Stromal cell of bone marrow (primary cell): ENCODE measurements around the gene FBXO27.
A peak's percentile ranks its signal among the peaks of the same experiment; 100 is the strongest.
"Not testable (repeated sequence)": the region's sequence is repeated elsewhere in the genome, so short reads cannot be mapped to it uniquely, and the experiment has no call there.

Source experiments
- DNase-seq: peaks from one replicate; pipeline ENCODE4 v3.0.0-alpha.2; 2012; ENCODE audit warnings: low read depth

FBXO27 gene

GRCh38 chr19:39032063-39032918, at the start of gene FBXO27:
TSS of gene FBXO27 (minus strand) at chr19:39032549. CDS start at chr19:39032227, 322 bp downstream.
- no peak for DNase-seq

GRCh38 chr19:39080431-39080830, 48.1 kb upstream of the FBXO27 start:
- DNase-seq, result no peak

- peak; percentile 99 for DNase-seq
Observed at GRCh38 chr19:39078436-39079200, 46.3 kb upstream of the FBXO27 start.

- no peak for DNase-seq
Observed at GRCh38 chr19:39077323-39077722, 45.0 kb upstream of the FBXO27 start.

- DNase-seq, result no peak
Observed at GRCh38 chr19:39074942-39075341, 42.6 kb upstream of the FBXO27 start.

- no peak for DNase-seq
Observed at GRCh38 chr19:39074205-39074692, 41.9 kb upstream of the FBXO27 start.

- DNase-seq, result no peak
Observed at GRCh38 chr19:39070888-39071287, 38.5 kb upstream of the FBXO27 start.

- not testable (repeated sequence) for DNase-seq
Observed at GRCh38 chr19:39068259-39068658, 35.9 kb upstream of the FBXO27 start.

- no peak for DNase-seq
Observed at GRCh38 chr19:39067104-39067503, 34.8 kb upstream of the FBXO27 start.

GRCh38 chr19:39065928-39066327, 33.6 kb upstream of the FBXO27 start:
- no peak for DNase-seq

GRCh38 chr19:39064405-39064804, 32.1 kb upstream of the FBXO27 start:
- DNase-seq, result no peak

GRCh38 chr19:39060171-39060570, 27.8 kb upstream of the FBXO27 start:
- DNase-seq, result no peak

- no peak for DNase-seq
Observed at GRCh38 chr19:39059302-39059701, 27.0 kb upstream of the FBXO27 start.

- DNase-seq, result no peak
Observed at GRCh38 chr19:39057615-39058014, 25.3 kb upstream of the FBXO27 start.

GRCh38 chr19:39054091-39054470, 21.7 kb upstream of the FBXO27 start:
- no peak for DNase-seq

GRCh38 chr19:39053276-39054090, 21.1 kb upstream of the FBXO27 start:
- DNase-seq, result no peak

GRCh38 chr19:39052846-39053245, 20.5 kb upstream of the FBXO27 start:
- DNase-seq, result no peak

- DNase-seq, result peak; percentile 14
Observed at GRCh38 chr19:39052243-39052746, 19.9 kb upstream of the FBXO27 start.

GRCh38 chr19:39047073-39047472, 14.7 kb upstream of the FBXO27 start:
- no peak for DNase-seq

- DNase-seq, result no peak
Observed at GRCh38 chr19:39046037-39046821, 13.9 kb upstream of the FBXO27 start.

GRCh38 chr19:39045506-39045905, 13.2 kb upstream of the FBXO27 start:
- no peak for DNase-seq
